GM12878 (cell line): ENCODE results near the gene AGAP1. TPM values are rescaled to one million over a fixed set of nuclear protein-coding genes. Genes with fewer than 3 reads are reported as not detected.

Source experiments
- ATAC-seq: fragments of 200-7000 bp; cut with Tn5 transposase; 3 replicates; pipeline ENCODE4 v1.9.1; 2020; ENCODE audit warnings: mild to moderate bottlenecking, moderate library complexity
- BruUV-seq: library from RNA; stranded (reverse); fragments of 400-500 nt; replicated peaks from 2 replicates; lab custom pipeline; 2021; lab: Mats Ljungman, UMichigan
- CTCF ChIA-PET: fragments of 300-600 bp; sonication (Branson Sonifier 250); formaldehyde crosslinking; extraction: SDS; loops from one replicate; lab custom pipeline; 2021; ENCODE audit warnings: inconsistent platforms; lab: Yijun Ruan, JAX
- POLR2A ChIA-PET: fragments of 350-600 bp; formaldehyde crosslinking; extraction: SDS; loops from one replicate; lab custom pipeline; 2021; ENCODE audit warnings: inconsistent platforms; lab: Charles Lee
- RAD21 ChIA-PET: fragments of 300-600 bp; sonication (Branson Sonifier 250); formaldehyde crosslinking; loops from one replicate; lab custom pipeline; 2023; ENCODE audit warnings: antibody characterized with exemption; ENCODE audit not compliant: unreplicated experiment; lab: Charles Lee
- SMC1A ChIA-PET: fragments of 300-600 bp; sonication (Branson Sonifier 250); formaldehyde crosslinking; loops from one replicate; lab custom pipeline; 2023; ENCODE audit not compliant: unreplicated experiment, uncharacterized antibody; lab: Charles Lee
- DNase-seq: peaks from one replicate; pipeline ENCODE4 v3.0.0-alpha.2; 2011; ENCODE audit warnings: low read depth, low spot score
- FAIRE-seq: peaks from 3 replicates; lab custom pipeline; 2011; peaks lifted over from hg19 to GRCh38; lab: Jason Lieb, UNC
- H2AFZ ChIP-seq: 2 replicates; pipeline ENCODE4 v1.6.0; 2011; ENCODE audit warnings: low read depth, low read length, control low read depth; ENCODE audit not compliant: control insufficient read depth
- H3K27ac ChIP-seq: 2 replicates; pipeline ENCODE4 v1.5.1; 2011; ENCODE audit warnings: control low read depth; ENCODE audit not compliant: control insufficient read depth, insufficient read depth
- H3K27me3 ChIP-seq, 2 experiments: replicated peaks in 1 of 2; 2 replicates each; pipeline versions ENCODE4 v1.6.0 to v1.6.1; 2011; ENCODE audit warnings: low read length in 1 of 2; ENCODE audit not compliant: control insufficient read depth in 2 of 2, insufficient read depth in 2 of 2
- H3K36me3 ChIP-seq, 2 experiments: 2 replicates each; pipeline ENCODE4 v1.5.1; 2011; ENCODE audit warnings: low read length in 1 of 2; ENCODE audit not compliant: control insufficient read depth in 2 of 2, insufficient read depth in 2 of 2
- H3K4me1 ChIP-seq: 2 replicates; pipeline ENCODE4 v1.6.1; 2011; ENCODE audit warnings: mild to moderate bottlenecking, low read length, moderate library complexity, mixed read lengths; ENCODE audit not compliant: control insufficient read depth, insufficient read depth
- H3K4me2 ChIP-seq: 2 replicates; pipeline ENCODE4 v1.6.0; 2011; ENCODE audit warnings: control low read depth; ENCODE audit not compliant: control insufficient read depth, insufficient read depth
- H3K4me3 ChIP-seq: fragments of 200-600 bp; sonication (generic); 2 replicates; pipeline ENCODE4 v1.5.1; 2016
- H3K79me2 ChIP-seq: 2 replicates; pipeline ENCODE4 v1.6.0; 2011; ENCODE audit warnings: low read length; ENCODE audit not compliant: control insufficient read depth, insufficient read depth
- H3K9ac ChIP-seq: 2 replicates; pipeline ENCODE4 v1.8.0; 2011; ENCODE audit warnings: low read length, control low read depth, mixed read lengths; ENCODE audit not compliant: control insufficient read depth, insufficient read depth
- H3K9me3 ChIP-seq: replicated peaks from 3 replicates; pipeline ENCODE4 v1.5.1; 2011; ENCODE audit warnings: mild to moderate bottlenecking, low read length; ENCODE audit not compliant: control insufficient read depth, insufficient read depth
- H4K20me1 ChIP-seq: 2 replicates; pipeline ENCODE4 v1.6.0; 2011; ENCODE audit not compliant: control insufficient read depth, insufficient read depth
- CEBPZ ChIP-seq: fragments of 150-350 bp; IDR thresholded peaks from 2 replicates; pipeline ENCODE4 v1.6.1; 2016; ENCODE audit warnings: low read depth, low read length
- CREM ChIP-seq: IDR thresholded peaks from 2 replicates; pipeline ENCODE4 v1.6.1; 2014; ENCODE audit warnings: antibody characterized with exemption, low read depth
- E4F1 ChIP-seq: fragments of 450-650 bp; IDR thresholded peaks from 2 replicates; pipeline ENCODE4 v1.6.1; 2018; ENCODE audit warnings: borderline replicate concordance, mild to moderate bottlenecking; ENCODE audit not compliant: partially characterized antibody
- EP300 ChIP-seq, 2 experiments: fragments of 150-350 bp in 1 of 2; IDR thresholded peaks; 2 replicates each; pipeline ENCODE4 v1.6.1; 2011 to 2012; ENCODE audit warnings: low read depth in 2 of 2, low read length in 2 of 2, borderline replicate concordance in 1 of 2, improper control_type of control experiment in 1 of 2, inconsistent platforms in 1 of 2; ENCODE audit not compliant: control insufficient read depth in 1 of 2
- ETV6 ChIP-seq, 2 experiments: fragments of 450-650 bp in 1 of 2; IDR thresholded peaks in 1 of 2; conservative IDR thresholded peaks in 1 of 2; 2 replicates each; pipeline ENCODE4 v1.6.1; 2014; ENCODE audit warnings: antibody characterized with exemption in 1 of 2, borderline replicate concordance in 1 of 2, low read depth in 1 of 2, mild to moderate bottlenecking in 1 of 2, moderate library complexity in 1 of 2
- HCFC1 ChIP-seq: fragments of 150-350 bp; IDR thresholded peaks from 2 replicates; pipeline ENCODE4 v1.6.1; 2014; ENCODE audit warnings: low read length
- HDAC6 ChIP-seq: fragments of 200-600 bp; sonication (generic); IDR thresholded peaks from one replicate; pipeline ENCODE4 v1.8.0; 2017; ENCODE audit warnings: antibody characterized with exemption; ENCODE audit not compliant: unreplicated experiment
- HDGF ChIP-seq: fragments of 450-650 bp; IDR thresholded peaks from 2 replicates; pipeline ENCODE4 v1.6.1; 2016; ENCODE audit warnings: antibody characterized with exemption
- HSF1 ChIP-seq: fragments of 150-350 bp; IDR thresholded peaks from 2 replicates; pipeline ENCODE4 v1.6.1; 2014; ENCODE audit warnings: mild to moderate bottlenecking, low read depth, low read length
- MLLT1 ChIP-seq: fragments of 450-650 bp; IDR thresholded peaks from 2 replicates; pipeline ENCODE4 v1.6.1; 2016; ENCODE audit warnings: mild to moderate bottlenecking
- NFXL1 ChIP-seq: fragments of 450-650 bp; IDR thresholded peaks from 2 replicates; pipeline ENCODE4 v1.6.1; 2017; ENCODE audit warnings: antibody characterized with exemption, mild to moderate bottlenecking, borderline replicate concordance
- NR2F1 ChIP-seq: fragments of 450-650 bp; conservative IDR thresholded peaks from 2 replicates; pipeline ENCODE4 v1.6.1; 2017; ENCODE audit warnings: mild to moderate bottlenecking
- PAX5 ChIP-seq: IDR thresholded peaks from 2 replicates; pipeline ENCODE4 v1.6.1; 2011; ENCODE audit warnings: low read depth, low read length, borderline replicate concordance
- POLR2AphosphoS5 ChIP-seq: IDR thresholded peaks from 2 replicates; pipeline ENCODE4 v1.6.1; 2011; ENCODE audit warnings: mild to moderate bottlenecking, low read length, inconsistent platforms
- POU2F2 ChIP-seq: IDR thresholded peaks from 3 replicates; pipeline ENCODE4 v1.6.1; 2011; ENCODE audit warnings: low read depth, mild to moderate bottlenecking, low read length, borderline replicate concordance
- TAF1 ChIP-seq: IDR thresholded peaks from 2 replicates; pipeline ENCODE4 v1.6.1; 2011; ENCODE audit warnings: mild to moderate bottlenecking, low read depth, low read length, borderline replicate concordance
- WGBS: methylation state at CpG from one replicate; pipeline ENCODE4 v1.1.6; 2016; ENCODE audit warnings: low lambda C conversion rate; ENCODE audit not compliant: insufficient replicate concordance, insufficient coverage; ENCODE audit errors: missing lambda C conversion rate; 5-methylcytosine and 5-hydroxymethylcytosine counted together
- in situ Hi-C: fragments of 300-500 bp; cut with MboI; formaldehyde crosslinking; loops from 9 replicates; pipeline ENCODE4 v1.14.3; 2018; ENCODE audit warnings: mixed read lengths
- intact Hi-C: fragments of 100-400 bp; cut with micrococcal nuclease; formaldehyde crosslinking; loops from one replicate; pipeline ENCODE4 v1.14.2; 2022; ENCODE audit not compliant: unreplicated experiment
- polyA plus RNA-seq, 11 experiments: library from polyadenylated mRNA; depleted of rRNA in 4 of 11; unstranded in 6 of 11; stranded (reverse) in 5 of 11; fragments of >200 nt; fragmentation: Nextera tagmentation in 4 of 11; fragmentation: Illumina TruSeq in 1 of 11; extraction: Ambion mirVana in 4 of 11; extraction: Trizol in 1 of 11; gene quantifications; 1 replicate in 1 of 11; 2 replicates in 10 of 11; pipeline versions ENCODE4 v1.2.1 to v1.2.3, GENCODE V29; 2011 to 2016; ENCODE audit warnings: inconsistent platforms in 2 of 11, missing spikeins in 2 of 11, low read depth in 1 of 11
- total RNA-seq, 4 experiments: library from RNA; depleted of rRNA in 3 of 4; stranded (reverse); fragments of >200 nt in 3 of 4; fragmentation: Illumina TruSeq in 1 of 4; extraction: Trizol in 1 of 4; gene quantifications; 2 replicates each; pipeline versions ENCODE4 v1.2.1 to v1.2.3, GENCODE V29; 2013 to 2021

The AGAP1 gene
- total and polyA plus RNA-seq, 10 of the 15 experiments (the other 5 are each of a cell fraction or from before 2014, with no cell fraction given) = 0.05 to 0.15 (median 0.06) TPM; not detected in 7

GRCh38 chr2:236161531-236161930, 667.7 kb downstream of the AGAP1 start:
- DNase-seq (no peak), FAIRE-seq (no peak), ATAC-seq (no peak)
- in situ Hi-C loops = no loop called here
- no peaks in the 10 kb centered on the region for H3K79me2 ChIP-seq
- H3K36me3 ChIP-seq = no peaks in the 10 kb centered on the region
- no peak overlapping the region for H3K4me3 ChIP-seq
- POLR2A ChIA-PET = no interaction called here
- H3K4me2 ChIP-seq = no peak overlapping the region
- H3K9me3 ChIP-seq = no peaks in the 10 kb centered on the region; the same call in 2 of the 3 replicates
- no peak overlapping the region for H3K9ac ChIP-seq
- SMC1A ChIA-PET = no interaction called here
- H3K4me1 ChIP-seq = no peaks in the 10 kb centered on the region
- BruUV-seq = no TSS peak
- H3K27me3 ChIP-seq = peaks cover 1 to 6% of the 10 kb centered on the region in 2 experiments; a peak in 3 of 4 replicates
- H2AFZ ChIP-seq = no peak overlapping the region
- intact Hi-C loops = no loop called here
- 40% methylated on average over 10 of the region's 12 CpGs for WGBS
- CTCF ChIA-PET = no interaction called here
- RAD21 ChIA-PET = no interaction called here
- H4K20me1 ChIP-seq = no peaks in the 10 kb centered on the region
- H3K27ac ChIP-seq = no peak overlapping the region
- TF ChIP-seq MLLT1 = no peak
- no peak for TF ChIP-seq ETV6 (conservative IDR thresholded peaks at IDR 0.05 in 1 of 2, IDR thresholded peaks at IDR 0.05 in 1 of 2; ENCODE audit: borderline replicate concordance in 1 of 2, low read depth in 1 of 2)
- TF ChIP-seq POLR2AphosphoS5 = no peak
- no peak for TF ChIP-seq HSF1
- TF ChIP-seq E4F1 = no peak
- TF ChIP-seq CREM = no peak
- no peak for TF ChIP-seq TAF1
- no peak for TF ChIP-seq HDAC6
- TF ChIP-seq POU2F2 = no peak
- TF ChIP-seq HDGF = no peak
- no peak for TF ChIP-seq NR2F1
- no peak for TF ChIP-seq NFXL1
- no peak for TF ChIP-seq PAX5
- TF ChIP-seq EP300 (IDR thresholded peaks at IDR 0.05; ENCODE audit: borderline replicate concordance in 1 of 2, control insufficient read depth in 1 of 2, low read depth in 2 of 2, low read length in 2 of 2) = no peak
- no peak for TF ChIP-seq HCFC1
- no peak for TF ChIP-seq CEBPZ
